KMS-11 (cell line): ENCODE measurements around the gene SDK2.

Experiments
- H2AFZ ChIP-seq: fragments of 200-600 bp; sonication (generic); 2 replicates; pipeline ENCODE4 v1.6.1; 2016; ENCODE audit warnings: antibody characterized with exemption, mixed run types, low read depth
- H3K27ac ChIP-seq: fragments of 200-600 bp; sonication (generic); 2 replicates; pipeline ENCODE4 v1.6.1; 2016; ENCODE audit warnings: mild to moderate bottlenecking, mixed run types
- H3K27me3 ChIP-seq: fragments of 200-600 bp; sonication (generic); 2 replicates; pipeline ENCODE4 v1.6.1; 2017; ENCODE audit warnings: mild to moderate bottlenecking, low read depth, mixed run types, moderate library complexity; ENCODE audit not compliant: insufficient read depth
- H3K36me3 ChIP-seq: fragments of 200-600 bp; sonication (generic); 2 replicates; pipeline ENCODE4 v1.6.1; 2017; ENCODE audit warnings: mild to moderate bottlenecking, mixed run types; ENCODE audit not compliant: insufficient read depth
- H3K4me1 ChIP-seq: fragments of 200-600 bp; sonication (generic); 2 replicates; pipeline ENCODE4 v1.6.1; 2016; ENCODE audit warnings: mild to moderate bottlenecking, low read depth, mixed run types; ENCODE audit not compliant: poor library complexity, severe bottlenecking
- H3K4me2 ChIP-seq: fragments of 200-600 bp; sonication (generic); 2 replicates; pipeline ENCODE4 v1.7.0; 2016; ENCODE audit warnings: mild to moderate bottlenecking, mixed run types
- H3K4me3 ChIP-seq: fragments of 200-600 bp; sonication (generic); IDR thresholded peaks from 2 replicates; pipeline ENCODE4 v1.6.1; 2017; ENCODE audit warnings: low read depth, low read length, mixed read lengths; ENCODE audit not compliant: insufficient read depth
- H3K79me2 ChIP-seq: fragments of 200-600 bp; sonication (generic); 2 replicates; pipeline ENCODE4 v1.6.1; 2016; ENCODE audit warnings: low read depth, mixed run types; ENCODE audit not compliant: insufficient read depth
- H3K9ac ChIP-seq: fragments of 200-600 bp; sonication (generic); 2 replicates; pipeline ENCODE4 v1.6.1; 2016; ENCODE audit warnings: mild to moderate bottlenecking, mixed run types
- H4K20me1 ChIP-seq: fragments of 200-600 bp; sonication (generic); 2 replicates; pipeline ENCODE4 v1.6.1; 2016; ENCODE audit warnings: mild to moderate bottlenecking, mixed run types; ENCODE audit not compliant: insufficient read depth
- CTCF ChIP-seq: fragments of 200-600 bp; sonication (generic); conservative IDR thresholded peaks from 2 replicates; pipeline ENCODE4 v1.6.1; 2017; ENCODE audit warnings: low read depth, mild to moderate bottlenecking, antibody characterized with exemption, low read length, moderate library complexity, mixed read lengths

SDK2 gene

GRCh38 chr17:73582359-73582758 lies 61.9 kb downstream of the SDK2 start:
- no peak for TF ChIP-seq CTCF
- no peak overlapping the region for H3K4me3 ChIP-seq
- no peak overlapping the region for H3K27ac ChIP-seq
- H3K4me1 ChIP-seq = no peaks in the 10 kb centered on the region
- peaks cover 80% of the 10 kb centered on the region for H3K27me3 ChIP-seq
- H3K36me3 ChIP-seq = no peaks in the 10 kb centered on the region
- no peak overlapping the region for H3K4me2 ChIP-seq
- H2AFZ ChIP-seq = no peak overlapping the region
- no peak overlapping the region for H3K9ac ChIP-seq
- H3K79me2 ChIP-seq = no peaks in the 10 kb centered on the region
- no peaks in the 10 kb centered on the region for H4K20me1 ChIP-seq

GRCh38 chr17:73581379-73581778 lies 62.9 kb downstream of the SDK2 start:
- H2AFZ ChIP-seq = no peak overlapping the region

GRCh38 chr17:73580073-73580710 lies 64.1 kb downstream of the SDK2 start:
- Histone ChIP-seq H3K79me2 (no peaks in the 10 kb centered on the region), H3K27ac (no peak overlapping the region), H3K27me3 (peaks cover 72% of the 10 kb centered on the region), H3K4me1 (no peaks in the 10 kb centered on the region), H3K4me3 (no peak overlapping the region), H3K36me3 (no peaks in the 10 kb centered on the region), H4K20me1 (no peaks in the 10 kb centered on the region), H2AFZ (no peak overlapping the region), H3K9ac (no peak overlapping the region), H3K4me2 (no peak overlapping the region)
- TF ChIP-seq CTCF = no peak

More at GRCh38 chr17:73581379-73581778, 62.9 kb downstream of the SDK2 start:
- H3K4me1 ChIP-seq = no peaks in the 10 kb centered on the region
- TF ChIP-seq CTCF = no peak
- no peaks in the 10 kb centered on the region for H3K36me3 ChIP-seq
- H3K27me3 ChIP-seq = peaks cover 80% of the 10 kb centered on the region
- no peaks in the 10 kb centered on the region for H3K79me2 ChIP-seq
- H3K4me3 ChIP-seq = no peak overlapping the region
- H4K20me1 ChIP-seq = no peaks in the 10 kb centered on the region
- H3K4me2 ChIP-seq = no peak overlapping the region
- H3K27ac ChIP-seq = no peak overlapping the region
- H3K9ac ChIP-seq = no peak overlapping the region

- Histone ChIP-seq H3K79me2 (no peaks in the 10 kb centered on the region), H3K4me1 (no peaks in the 10 kb centered on the region), H2AFZ (no peak overlapping the region), H3K27me3 (peaks cover 62% of the 10 kb centered on the region), H3K4me3 (no peak overlapping the region), H4K20me1 (no peaks in the 10 kb centered on the region), H3K36me3 (no peaks in the 10 kb centered on the region), H3K4me2 (no peak overlapping the region), H3K27ac (no peak overlapping the region), H3K9ac (no peak overlapping the region)
- TF ChIP-seq CTCF = no peak
These were observed 67.6 kb downstream of the SDK2 start for GRCh38 chr17:73576556-73577098.
